GM18907 (cell line): Measurements from ENCODE around the gene RAPGEF4.
"Not testable (repeated sequence)": the region's sequence is repeated elsewhere in the genome, so short reads cannot be mapped to it uniquely, and the experiment has no call there.

Source experiments
- ATAC-seq: cut with Tn5 transposase; IDR thresholded peaks from one replicate; pipeline ENCODE4 v1.9.1; 2021; ENCODE audit warnings: mild to moderate bottlenecking, moderate library complexity; ENCODE audit not compliant: unreplicated experiment

Gene RAPGEF4

GRCh38 chr2:172770887-172771286 is 35.2 kb downstream of the RAPGEF4 start:
- ATAC-seq, result no peak

- no peak for ATAC-seq
Measured at GRCh38 chr2:172772633-172773032, 37.0 kb downstream of the RAPGEF4 start.

GRCh38 chr2:172774302-172774701 is 38.7 kb downstream of the RAPGEF4 start:
- no peak for ATAC-seq

- no peak for ATAC-seq
Measured at GRCh38 chr2:172775319-172775718, 39.7 kb downstream of the RAPGEF4 start.

GRCh38 chr2:172777431-172777830 is 41.8 kb downstream of the RAPGEF4 start:
- no peak for ATAC-seq

- no peak for ATAC-seq
Measured at GRCh38 chr2:172782506-172783164, 47.0 kb downstream of the RAPGEF4 start.

GRCh38 chr2:172783165-172783898 is 47.7 kb downstream of the RAPGEF4 start:
- ATAC-seq, result no peak

- ATAC-seq, result no peak
Measured at GRCh38 chr2:172788871-172789270, 53.2 kb downstream of the RAPGEF4 start.

- no peak for ATAC-seq
Measured at GRCh38 chr2:172790404-172790803, 54.8 kb downstream of the RAPGEF4 start.

- ATAC-seq, result no peak
Measured at GRCh38 chr2:172791953-172792352, 56.3 kb downstream of the RAPGEF4 start.

- no peak for ATAC-seq
Measured at GRCh38 chr2:172792711-172793110, 57.1 kb downstream of the RAPGEF4 start.

- ATAC-seq, result not testable (repeated sequence)
Measured at GRCh38 chr2:172803308-172803707, 67.7 kb downstream of the RAPGEF4 start.

GRCh38 chr2:172804423-172804822 is 68.8 kb downstream of the RAPGEF4 start:
- no peak for ATAC-seq

- no peak for ATAC-seq
Measured at GRCh38 chr2:172806493-172806892, 70.8 kb downstream of the RAPGEF4 start.

GRCh38 chr2:172806996-172807395 is 71.4 kb downstream of the RAPGEF4 start:
- no peak for ATAC-seq

GRCh38 chr2:172808156-172808555 is 72.5 kb downstream of the RAPGEF4 start:
- no peak for ATAC-seq

- ATAC-seq, result no peak
Measured at GRCh38 chr2:172811027-172811426, 75.4 kb downstream of the RAPGEF4 start.

- no peak for ATAC-seq
Measured at GRCh38 chr2:172812158-172812744, 76.6 kb downstream of the RAPGEF4 start.

- ATAC-seq, result no peak
Measured at GRCh38 chr2:172813314-172813888, 77.8 kb downstream of the RAPGEF4 start.

GRCh38 chr2:172817411-172817810 is 81.8 kb downstream of the RAPGEF4 start:
- ATAC-seq, result no peak

GRCh38 chr2:172819943-172820342 is 84.3 kb downstream of the RAPGEF4 start:
- no peak for ATAC-seq
